Measurements from ENCODE around the gene TARS3. TPM values are rescaled to one million over a fixed set of nuclear protein-coding genes. Genes with fewer than 3 reads are reported as not detected.

Gene TARS3
- total RNA-seq, 4 donors from 2014 or later, result 2.9 to 16.6 (median 7.8) TPM

GRCh38 chr15:101625980-101626379, 98.3 kb downstream of the TARS3 start:
- Histone ChIP-seq H3K9me3 (no peaks in the 10 kb centered on the region), H3K27me3 (no peaks in the 10 kb centered on the region), H3K4me1 (no peaks in the 10 kb centered on the region), H3K27ac (no peak overlapping the region), H3K36me3 (peaks cover 0 to 6% (median 0%) of the 10 kb centered on the region in 3 donors), H3K4me3 (no peak overlapping the region)
- no peak for TF ChIP-seq POLR2A (IDR thresholded peaks at IDR 0.05)
- TF ChIP-seq CTCF (IDR thresholded peaks at IDR 0.05), result no peak
- 80 to 82% methylated on average over 1 of the region's 1 CpG for WGBS, 2 donors
- intact Hi-C loops (cut with DNase I), result no loop called here
- no peak for DNase-seq

- peaks cover 0 to 9% (median 0%) of the 10 kb centered on the region in 3 donors for H3K36me3 ChIP-seq
- TF ChIP-seq CTCF (IDR thresholded peaks at IDR 0.05), result no peak
- no peak for TF ChIP-seq POLR2A (IDR thresholded peaks at IDR 0.05)
- no peaks in the 10 kb centered on the region for H3K27me3 ChIP-seq
- WGBS, 2 donors, result 70% methylated on average over 1 of the region's 1 CpG; no CpG with 5 or more reads in 1 of the 2 donors
- no peak for DNase-seq
- intact Hi-C loops (cut with DNase I), result no loop called here
- H3K9me3 ChIP-seq, result no peaks in the 10 kb centered on the region
- H3K4me1 ChIP-seq, result no peaks in the 10 kb centered on the region
- H3K27ac ChIP-seq, result no peak overlapping the region
- H3K4me3 ChIP-seq, result no peak overlapping the region
Measured at GRCh38 chr15:101625184-101625583, 99.1 kb downstream of the TARS3 start.

- no peaks in the 10 kb centered on the region for H3K4me1 ChIP-seq
- H3K36me3 ChIP-seq, result peaks cover 0 to 9% (median 0%) of the 10 kb centered on the region in 3 donors
- TF ChIP-seq POLR2A (IDR thresholded peaks at IDR 0.05) (no peak), CTCF (IDR thresholded peaks at IDR 0.05) (no peak)
- no peaks in the 10 kb centered on the region for H3K27me3 ChIP-seq
- H3K27ac ChIP-seq, result no peak overlapping the region
- H3K9me3 ChIP-seq, result no peaks in the 10 kb centered on the region
- intact Hi-C loops (cut with DNase I), result no loop called here
- H3K4me3 ChIP-seq, result no peak overlapping the region
- WGBS, 2 donors, result 95% methylated on average over 6 of the region's 6 CpGs
- DNase-seq, result no peak
Measured at GRCh38 chr15:101623367-101624304, 100.6 kb downstream of the TARS3 start.

GRCh38 chr15:101621961-101622360, 102.3 kb downstream of the TARS3 start:
- peaks cover 0 to 9% (median 0%) of the 10 kb centered on the region in 3 donors for H3K36me3 ChIP-seq
- H3K4me3 ChIP-seq, result no peak overlapping the region
- TF ChIP-seq POLR2A (IDR thresholded peaks at IDR 0.05) (no peak), CTCF (IDR thresholded peaks at IDR 0.05) (no peak)
- H3K9me3 ChIP-seq, result no peaks in the 10 kb centered on the region
- intact Hi-C loops (cut with DNase I), result no loop called here
- no peak overlapping the region for H3K27ac ChIP-seq
- no peak for DNase-seq
- H3K27me3 ChIP-seq, result no peaks in the 10 kb centered on the region
- H3K4me1 ChIP-seq, result no peaks in the 10 kb centered on the region
- WGBS, 2 donors, result 75 to 100% methylated on average over 1 to 3 of the region's 3 CpGs

GRCh38 chr15:101620671-101621070, 103.6 kb downstream of the TARS3 start:
- intact Hi-C loops (cut with DNase I), result no loop called here
- Histone ChIP-seq H3K9me3 (no peaks in the 10 kb centered on the region), H3K4me1 (peaks cover 8 to 10% (median 10%) of the 10 kb centered on the region in 3 donors), H3K27me3 (no peaks in the 10 kb centered on the region), H3K27ac (no peak overlapping the region), H3K4me3 (no peak overlapping the region), H3K36me3 (peaks cover 0 to 9% (median 0%) of the 10 kb centered on the region in 3 donors)
- no peak for DNase-seq
- no peak for TF ChIP-seq POLR2A (IDR thresholded peaks at IDR 0.05)
- TF ChIP-seq CTCF (IDR thresholded peaks at IDR 0.05), result no peak
- WGBS, 2 donors, result 27 to 53% methylated on average over 2 to 4 of the region's 10 CpGs
